ENCODE data around the gene ATP9B.
"Not testable (repeated sequence)": the region's sequence is repeated elsewhere in the genome, so short reads cannot be mapped to it uniquely, and the experiment has no call there.

The ATP9B gene

GRCh38 chr18:79299272-79299671 lies 230.1 kb downstream of the ATP9B start:
- no peak for DNase-seq

DNA sequence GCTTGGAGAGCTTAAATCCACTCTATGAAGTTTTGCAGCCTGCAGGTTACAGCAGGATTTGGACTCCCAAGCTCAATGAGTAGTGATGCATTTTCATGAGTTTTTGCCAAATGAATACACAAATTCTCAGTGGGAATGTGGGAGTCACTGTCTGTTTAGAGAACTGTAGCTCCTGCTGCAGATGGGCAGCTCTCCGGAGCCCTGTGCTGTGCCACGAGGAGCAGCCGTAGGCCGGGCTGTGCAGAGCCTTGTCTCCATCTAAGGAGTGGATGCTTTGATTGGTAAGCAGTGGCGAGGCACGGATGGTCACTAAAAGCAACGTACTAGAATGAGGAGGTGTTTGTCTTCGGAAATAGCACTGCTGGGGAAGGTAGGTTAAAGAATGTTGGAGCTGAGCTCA lies 230.5 kb downstream of the ATP9B start:
- no peak for DNase-seq

DNA sequence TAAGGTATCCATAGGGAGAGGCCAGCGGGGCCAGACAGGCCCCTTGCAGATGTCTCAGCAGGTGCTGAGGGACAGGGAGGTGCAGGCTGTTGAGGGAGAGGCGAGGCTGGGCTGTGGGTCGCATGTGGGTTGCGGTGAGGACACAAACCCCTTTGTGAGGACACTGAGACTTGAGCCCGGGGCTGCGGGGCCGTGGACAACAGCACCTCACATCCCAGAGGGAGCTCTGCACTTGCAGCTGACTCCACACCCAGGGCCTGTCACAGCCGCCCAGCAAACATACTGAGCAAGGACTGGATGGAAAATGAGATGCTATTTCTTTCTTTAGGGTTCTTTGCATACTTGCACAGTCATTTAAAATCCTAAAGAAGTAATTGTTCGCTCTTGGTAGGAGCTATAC lies 231.2 kb downstream of the ATP9B start:
- no peak for DNase-seq

GRCh38 chr18:79302120-79302519 lies 232.9 kb downstream of the ATP9B start:
- no peak for DNase-seq

DNA sequence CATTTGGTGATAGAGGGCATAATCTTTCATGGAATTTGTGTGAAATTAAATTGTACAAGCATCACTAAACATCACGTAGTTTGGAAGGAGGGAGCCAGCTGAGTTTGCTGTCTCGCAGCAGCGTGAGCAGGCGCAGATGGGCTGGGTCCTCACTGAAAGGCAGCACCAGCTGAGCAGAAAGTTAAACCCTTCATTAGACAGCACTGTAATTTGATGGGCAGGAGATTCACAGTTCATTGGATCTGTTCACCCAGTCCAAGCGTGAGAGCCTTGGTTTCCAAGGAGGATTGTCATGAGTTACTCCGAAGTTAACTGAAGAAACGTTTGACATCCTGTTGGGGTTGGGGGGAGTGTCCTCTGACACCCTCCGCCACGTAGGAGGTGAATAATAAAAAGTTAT lies 236.7 kb downstream of the ATP9B start:
- DNase-seq = no peak

- no peak for DNase-seq
Measured at GRCh38 chr18:79309614-79310358, 240.6 kb downstream of the ATP9B start.

GRCh38 chr18:79314838-79315388 lies 245.7 kb downstream of the ATP9B start:
- no peak for DNase-seq

- DNase-seq = no peak
Measured at GRCh38 chr18:79315596-79315995, 246.4 kb downstream of the ATP9B start.

GRCh38 chr18:79317703-79318102 lies 248.5 kb downstream of the ATP9B start:
- DNase-seq = no peak

DNA sequence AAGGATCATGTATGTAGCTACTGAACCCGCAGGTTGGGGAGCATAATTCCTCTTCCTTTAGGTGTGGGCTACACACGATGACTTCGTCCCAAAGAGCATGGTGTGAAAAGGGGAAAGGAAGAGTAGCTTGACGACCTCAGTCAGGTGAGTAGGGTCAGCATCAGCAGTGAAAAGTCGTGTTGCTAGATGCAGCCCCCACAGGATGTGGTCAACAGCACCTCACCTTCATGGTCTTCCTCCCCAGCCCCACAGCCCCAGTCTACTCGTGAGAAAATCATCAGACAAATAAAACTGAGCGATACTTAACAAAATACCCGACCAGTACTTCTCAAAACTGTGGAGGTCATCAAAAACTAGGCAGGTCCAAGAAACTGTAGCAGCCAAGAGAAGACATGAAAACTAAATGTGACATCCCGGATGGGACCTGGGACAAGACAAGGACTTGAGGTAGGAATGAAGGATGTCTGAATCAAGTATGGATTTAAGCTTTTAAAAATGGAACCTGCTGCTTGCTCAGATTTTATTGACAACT lies 249.0 kb downstream of the ATP9B start:
- DNase-seq = no peak

- DNase-seq = no peak
Measured at GRCh38 chr18:79320216-79320850, 251.1 kb downstream of the ATP9B start.

DNA sequence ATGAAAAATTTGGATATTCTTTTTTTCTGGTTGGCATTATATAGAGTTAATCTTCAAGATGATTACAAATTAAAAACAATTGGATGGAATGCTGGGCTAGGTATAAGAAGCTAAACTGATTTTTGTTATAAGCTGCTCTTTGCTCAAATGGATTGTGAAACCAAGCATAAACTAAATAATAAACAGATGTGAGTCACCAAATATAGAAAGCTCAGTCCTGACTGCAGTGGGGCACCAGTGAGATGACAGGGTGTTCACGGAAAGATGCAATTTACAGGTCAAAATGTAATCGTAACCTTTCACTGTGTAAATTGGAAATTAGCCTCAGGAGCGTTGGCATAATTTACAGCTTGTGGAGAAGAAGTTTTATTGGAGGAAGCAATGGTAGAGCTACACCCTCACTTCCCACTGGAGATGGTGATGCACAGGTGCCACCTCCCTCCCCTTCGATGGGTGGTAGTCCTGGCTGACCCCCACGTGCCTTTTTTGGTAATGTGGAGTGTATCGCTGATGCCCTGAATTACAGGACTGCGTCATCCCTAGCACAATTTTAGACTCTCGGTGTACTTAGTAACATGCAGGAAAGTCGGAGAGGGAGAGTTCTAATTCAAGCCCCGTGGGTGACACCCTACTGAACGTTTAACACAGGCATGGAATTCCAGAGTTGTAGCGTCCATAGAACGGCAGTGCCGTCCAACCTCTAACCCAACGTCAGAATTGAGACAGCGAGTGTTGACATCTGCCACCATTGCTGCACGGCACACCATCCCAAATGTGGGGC lies 252.6 kb downstream of the ATP9B start:
- no peak for DNase-seq

DNA sequence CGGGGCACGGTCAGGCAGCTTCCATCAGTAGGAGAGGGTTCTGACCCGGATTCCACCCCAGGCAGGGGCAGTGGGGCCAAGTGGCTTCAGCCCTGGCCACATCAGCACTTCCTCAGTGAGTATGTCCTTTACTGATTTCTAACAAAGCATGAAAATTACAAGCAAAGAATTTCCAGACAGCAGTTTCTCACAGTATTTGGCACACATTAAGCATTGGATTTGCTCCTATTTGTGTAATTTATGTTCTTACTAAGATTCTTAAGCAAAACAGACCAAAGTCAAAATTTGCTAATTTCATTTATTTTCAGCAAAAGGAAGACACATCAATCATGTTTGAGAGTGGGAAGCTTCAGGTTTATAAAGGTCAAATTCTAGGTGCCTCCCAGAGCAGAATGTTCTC lies 253.2 kb downstream of the ATP9B start:
- no peak for DNase-seq

- no peak for DNase-seq
Measured at GRCh38 chr18:79323471-79323870, 254.3 kb downstream of the ATP9B start.

- DNase-seq = no peak
Measured at GRCh38 chr18:79326413-79327198, 257.4 kb downstream of the ATP9B start.

DNA sequence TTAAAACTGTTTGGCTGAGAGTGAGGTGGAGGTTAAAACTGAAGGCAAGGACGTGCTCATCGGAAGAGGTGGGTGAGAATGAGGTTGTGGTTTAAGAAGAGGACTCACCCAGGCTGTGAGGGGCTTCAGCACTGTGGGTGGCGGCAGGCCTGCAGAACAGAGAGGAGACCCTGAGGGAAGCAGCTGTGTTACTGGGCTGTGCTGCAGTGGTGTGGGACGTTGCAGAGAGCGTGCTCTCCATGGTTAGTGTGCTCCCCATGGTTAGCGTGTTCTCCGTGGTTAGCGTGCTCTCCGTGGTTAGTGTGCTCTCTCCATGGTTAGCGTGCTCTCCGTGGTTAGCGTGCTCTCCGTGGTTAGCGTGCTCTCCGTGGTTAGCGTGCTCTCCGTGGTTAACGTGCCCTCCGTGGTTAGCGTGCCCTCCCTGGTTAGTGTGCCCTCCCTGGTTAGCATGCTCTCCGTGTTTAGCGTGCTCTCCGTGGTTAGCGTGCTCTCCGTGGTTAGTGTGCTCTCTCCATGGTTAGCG lies 258.1 kb downstream of the ATP9B start:
- no peak for DNase-seq

DNA sequence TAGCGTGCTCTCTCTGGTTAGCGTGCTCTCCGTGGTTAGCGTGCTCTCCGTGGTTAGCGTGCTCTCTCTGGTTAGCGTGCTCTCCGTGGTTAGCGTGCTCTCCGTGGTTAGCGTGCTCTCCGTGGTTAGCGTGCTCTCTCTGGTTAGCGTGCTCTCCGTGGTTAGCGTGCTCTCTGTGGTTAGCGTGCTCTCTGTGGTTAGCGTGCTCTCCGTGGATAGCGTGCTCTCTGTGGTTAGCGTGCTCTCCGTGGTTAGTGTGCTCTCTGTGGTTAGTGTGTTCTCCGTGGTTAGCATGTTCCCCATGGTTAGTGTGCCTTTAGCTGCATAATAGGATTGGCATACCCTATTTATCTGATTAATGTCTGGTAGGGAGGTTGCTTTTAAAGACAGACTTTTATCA lies 258.7 kb downstream of the ATP9B start:
- not testable (repeated sequence) for DNase-seq

DNA sequence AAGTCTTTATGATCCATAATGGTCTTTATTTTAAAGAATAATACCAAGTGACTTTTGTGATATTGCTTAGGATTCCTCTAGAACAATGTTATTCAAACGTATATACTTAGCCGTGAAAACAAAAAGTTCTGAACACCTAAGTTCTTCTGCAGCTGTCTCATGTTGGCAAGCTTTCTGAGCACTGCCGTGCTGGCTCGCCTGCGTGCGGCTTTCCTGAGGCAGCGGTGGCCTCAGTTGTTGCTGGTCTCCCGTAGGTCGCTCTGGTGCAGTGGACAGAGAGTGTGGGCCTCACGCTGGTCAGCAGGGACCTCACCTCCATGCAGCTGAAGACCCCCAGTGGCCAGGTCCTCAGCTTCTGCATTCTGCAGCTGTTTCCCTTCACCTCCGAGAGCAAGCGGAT lies 259.7 kb downstream of the ATP9B start:
- no peak for DNase-seq

GRCh38 chr18:79329786-79330185 lies 260.6 kb downstream of the ATP9B start:
- no peak for DNase-seq

- DNase-seq = no peak
Measured at GRCh38 chr18:79332646-79333045, 263.5 kb downstream of the ATP9B start.

GRCh38 chr18:79333046-79333445 lies 263.9 kb downstream of the ATP9B start:
- no peak for DNase-seq

DNA sequence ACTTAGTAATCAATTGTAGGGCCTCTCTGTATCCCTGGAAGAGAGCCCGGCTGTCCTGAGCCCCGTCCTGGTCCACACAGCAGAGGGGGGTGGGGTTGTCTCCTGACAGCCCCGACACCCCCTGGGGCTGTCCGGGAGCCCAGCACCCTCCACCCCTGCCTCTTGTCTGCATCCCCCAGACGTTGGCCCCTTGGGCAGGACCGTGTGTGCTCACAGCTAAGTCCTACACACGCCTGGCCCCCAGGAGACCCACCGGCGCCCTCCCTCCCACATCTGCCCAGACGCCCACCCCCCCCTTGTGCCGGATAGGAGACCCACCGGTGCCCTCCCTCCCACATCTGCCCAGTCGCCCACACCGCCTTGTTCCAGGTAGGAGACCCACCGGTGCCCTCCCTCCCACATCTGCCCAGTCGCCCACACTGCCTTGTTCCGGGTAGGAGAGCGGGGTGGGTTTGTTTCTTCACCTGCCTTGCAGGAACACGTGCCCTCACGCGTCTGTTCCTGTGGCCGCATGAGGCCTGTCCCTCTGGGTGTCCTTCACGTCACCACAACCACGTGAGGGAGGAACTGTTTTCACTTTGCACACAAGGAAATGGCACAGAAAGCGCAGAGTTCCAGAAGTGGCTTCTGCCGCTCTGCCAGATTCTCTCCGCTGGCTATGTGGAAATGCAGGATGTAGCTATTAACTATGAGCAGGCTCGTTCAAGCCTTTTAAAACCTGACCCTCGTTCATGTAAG lies 265.5 kb downstream of the ATP9B start:
- DNase-seq = no peak
